HepG2 (cell line): ENCODE results near the gene POLR1G. TPM values are rescaled to one million over a fixed set of nuclear protein-coding genes. Genes with fewer than 3 reads are reported as not detected.

Experiments used
- CREB1 ChIP-seq, 2 experiments: fragments of 450-650 bp in 1 of 2; IDR thresholded peaks; 2 replicates each; pipeline ENCODE4 v1.6.1; 2016 to 2017; ENCODE audit warnings: control low read depth in 1 of 2, mild to moderate bottlenecking in 1 of 2, missing compliant biosample characterization in 1 of 2, missing genetic modification characterization in 1 of 2
- GATAD1 ChIP-seq: IDR thresholded peaks from 2 replicates; pipeline ENCODE4 v1.6.1; 2016; ENCODE audit warnings: missing genetic modification reagents, missing compliant biosample characterization
- SIX1 ChIP-seq: sonication (generic); formaldehyde crosslinking; IDR thresholded peaks from 2 replicates; pipeline ENCODE4 v1.4.0; 2020; ENCODE audit warnings: missing genetic modification reagents, borderline replicate concordance
- SMARCE1 ChIP-seq: fragments of 450-650 bp; IDR thresholded peaks from 2 replicates; pipeline ENCODE4 v1.6.1; 2017; ENCODE audit warnings: borderline replicate concordance
- SRSF4 ChIP-seq: fragments of 200-400 bp; formaldehyde crosslinking; IDR thresholded peaks from one replicate; pipeline ENCODE4 v1.6.1; 2018; ENCODE audit warnings: mild to moderate bottlenecking, low read depth, low read length, moderate library complexity; ENCODE audit not compliant: poor library complexity, severe bottlenecking
- TCF7 ChIP-seq: sonication (generic); IDR thresholded peaks from 2 replicates; pipeline ENCODE4 v1.6.1; 2016; ENCODE audit warnings: antibody characterized with exemption, low read depth
- TRIM24 ChIP-seq: sonication (generic); formaldehyde crosslinking; IDR thresholded peaks from 2 replicates; pipeline ENCODE4 v1.8.0; 2022; ENCODE audit warnings: mild to moderate bottlenecking, missing genetic modification reagents
- ZBTB46 ChIP-seq: sonication (generic); formaldehyde crosslinking; IDR thresholded peaks from 2 replicates; pipeline ENCODE4 v1.4.0; 2020; ENCODE audit warnings: mild to moderate bottlenecking, missing genetic modification reagents, borderline replicate concordance
- ZBTB7B ChIP-seq: sonication (generic); formaldehyde crosslinking; IDR thresholded peaks from 2 replicates; pipeline ENCODE4 v1.4.0; 2020; ENCODE audit warnings: missing genetic modification reagents
- ZNF207 ChIP-seq: fragments of 450-650 bp; IDR thresholded peaks from 2 replicates; pipeline ENCODE4 v1.6.1; 2016; ENCODE audit warnings: antibody characterized with exemption, borderline replicate concordance
- ZNF646 ChIP-seq: sonication (generic); formaldehyde crosslinking; IDR thresholded peaks from 2 replicates; pipeline ENCODE4 v1.9.0; 2021; ENCODE audit warnings: mild to moderate bottlenecking, missing genetic modification reagents
- ZNF670 ChIP-seq: sonication (generic); formaldehyde crosslinking; IDR thresholded peaks from 2 replicates; pipeline ENCODE4 v1.8.0; 2022; ENCODE audit warnings: mild to moderate bottlenecking, missing genetic modification reagents, borderline replicate concordance
- polyA plus RNA-seq, 8 experiments: library from polyadenylated mRNA; depleted of rRNA in 3 of 8; stranded (reverse) in 7 of 8; unstranded in 1 of 8; fragments of >200 nt; fragmentation: Illumina TruSeq in 4 of 8; extraction: Trizol in 4 of 8; gene quantifications; 2 replicates each; pipeline versions ENCODE4 v1.2.1 to v1.2.3, GENCODE V29; 2011 to 2016; ENCODE audit warnings: low read depth in 4 of 8, missing spikeins in 1 of 8, mixed read lengths in 1 of 8; ENCODE audit not compliant: insufficient read depth in 1 of 8
- total RNA-seq, 5 experiments: library from RNA; depleted of rRNA; stranded (reverse); fragments of >200 nt; fragmentation: Illumina TruSeq; extraction: Trizol; gene quantifications; 2 replicates each; pipeline ENCODE4 v1.2.3, GENCODE V29; 2016; ENCODE audit warnings: low read depth in 1 of 5
- TF ChIP-seq, protein P1 (sequence below): sonication (generic); formaldehyde crosslinking; IDR thresholded peaks from 2 replicates; pipeline ENCODE4 v1.9.0; 2022; ENCODE audit warnings: missing genetic modification reagents, mild to moderate bottlenecking, borderline replicate concordance
- TF ChIP-seq, protein P2 (sequence below): sonication (generic); formaldehyde crosslinking; conservative IDR thresholded peaks from 2 replicates; pipeline ENCODE4 v1.4.0; 2020; ENCODE audit warnings: mild to moderate bottlenecking, missing genetic modification reagents, moderate library complexity

POLR1G gene
- total and polyA plus RNA-seq, 2 of the 13 experiments (the other 11 are each of a cell fraction or from before 2014, with no cell fraction given) = 3.5 to 20.8 TPM

GRCh38 chr19:45443462-45444317 lies 37.2 kb downstream of the POLR1G start (continued):
- TF ChIP-seq, protein P1, sequence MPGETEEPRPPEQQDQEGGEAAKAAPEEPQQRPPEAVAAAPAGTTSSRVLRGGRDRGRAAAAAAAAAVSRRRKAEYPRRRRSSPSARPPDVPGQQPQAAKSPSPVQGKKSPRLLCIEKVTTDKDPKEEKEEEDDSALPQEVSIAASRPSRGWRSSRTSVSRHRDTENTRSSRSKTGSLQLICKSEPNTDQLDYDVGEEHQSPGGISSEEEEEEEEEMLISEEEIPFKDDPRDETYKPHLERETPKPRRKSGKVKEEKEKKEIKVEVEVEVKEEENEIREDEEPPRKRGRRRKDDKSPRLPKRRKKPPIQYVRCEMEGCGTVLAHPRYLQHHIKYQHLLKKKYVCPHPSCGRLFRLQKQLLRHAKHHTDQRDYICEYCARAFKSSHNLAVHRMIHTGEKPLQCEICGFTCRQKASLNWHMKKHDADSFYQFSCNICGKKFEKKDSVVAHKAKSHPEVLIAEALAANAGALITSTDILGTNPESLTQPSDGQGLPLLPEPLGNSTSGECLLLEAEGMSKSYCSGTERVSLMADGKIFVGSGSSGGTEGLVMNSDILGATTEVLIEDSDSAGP = no peak; the same call in none of the 2 replicates
- peak; percentile 70; the same call in 1 of the 2 replicates for TF ChIP-seq GATAD1
- peak; percentile 8; the same call in 1 of the 2 replicates for TF ChIP-seq TCF7
- TF ChIP-seq SMARCE1 = no peak
- TF ChIP-seq TRIM24 (CRISPR knock-in tag) = no peak
- peak; percentile 100 for TF ChIP-seq CREB1 (IDR thresholded peaks at IDR 0.05)
- TF ChIP-seq CREB1 (CRISPR knock-in tag; IDR thresholded peaks at IDR 0.05) = peak; percentile 94
- TF ChIP-seq ZNF646 (CRISPR knock-in tag) = no peak
- peak; percentile 9; the same call in 1 of the 2 replicates for TF ChIP-seq SIX1 (CRISPR knock-in tag)
- peak; percentile 86 for TF ChIP-seq ZBTB7B (CRISPR knock-in tag)
- TF ChIP-seq, protein P2, sequence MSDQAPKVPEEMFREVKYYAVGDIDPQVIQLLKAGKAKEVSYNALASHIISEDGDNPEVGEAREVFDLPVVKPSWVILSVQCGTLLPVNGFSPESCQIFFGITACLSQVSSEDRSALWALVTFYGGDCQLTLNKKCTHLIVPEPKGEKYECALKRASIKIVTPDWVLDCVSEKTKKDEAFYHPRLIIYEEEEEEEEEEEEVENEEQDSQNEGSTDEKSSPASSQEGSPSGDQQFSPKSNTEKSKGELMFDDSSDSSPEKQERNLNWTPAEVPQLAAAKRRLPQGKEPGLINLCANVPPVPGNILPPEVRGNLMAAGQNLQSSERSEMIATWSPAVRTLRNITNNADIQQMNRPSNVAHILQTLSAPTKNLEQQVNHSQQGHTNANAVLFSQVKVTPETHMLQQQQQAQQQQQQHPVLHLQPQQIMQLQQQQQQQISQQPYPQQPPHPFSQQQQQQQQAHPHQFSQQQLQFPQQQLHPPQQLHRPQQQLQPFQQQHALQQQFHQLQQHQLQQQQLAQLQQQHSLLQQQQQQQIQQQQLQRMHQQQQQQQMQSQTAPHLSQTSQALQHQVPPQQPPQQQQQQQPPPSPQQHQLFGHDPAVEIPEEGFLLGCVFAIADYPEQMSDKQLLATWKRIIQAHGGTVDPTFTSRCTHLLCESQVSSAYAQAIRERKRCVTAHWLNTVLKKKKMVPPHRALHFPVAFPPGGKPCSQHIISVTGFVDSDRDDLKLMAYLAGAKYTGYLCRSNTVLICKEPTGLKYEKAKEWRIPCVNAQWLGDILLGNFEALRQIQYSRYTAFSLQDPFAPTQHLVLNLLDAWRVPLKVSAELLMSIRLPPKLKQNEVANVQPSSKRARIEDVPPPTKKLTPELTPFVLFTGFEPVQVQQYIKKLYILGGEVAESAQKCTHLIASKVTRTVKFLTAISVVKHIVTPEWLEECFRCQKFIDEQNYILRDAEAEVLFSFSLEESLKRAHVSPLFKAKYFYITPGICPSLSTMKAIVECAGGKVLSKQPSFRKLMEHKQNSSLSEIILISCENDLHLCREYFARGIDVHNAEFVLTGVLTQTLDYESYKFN (CRISPR knock-in tag) = peak; percentile 72; the same call in 1 of the 2 replicates
- no peak for TF ChIP-seq SRSF4
- no peak for TF ChIP-seq ZBTB46 (CRISPR knock-in tag)
- no peak for TF ChIP-seq ZNF670
- TF ChIP-seq ZNF207 = no peak
